ENCODE results near the gene IRF2BPL.

IRF2BPL gene

GRCh38 chr14:76975051-76975450 lies 53.5 kb downstream of the IRF2BPL start:
- in situ Hi-C loops (cut with MboI; ENCODE audit: low pct_unique_long_range_greater_than_20kb, low sequenced_read_pairs) = no loop called here
- DNase-seq = no peak
